ENCODE results near the gene HOXB5. TPM values are rescaled to one million over a fixed set of nuclear protein-coding genes. Genes with fewer than 3 reads are reported as not detected.
A peak's percentile ranks its signal among the peaks of the same experiment; 100 is the strongest.

HOXB5 gene
- total RNA-seq, 4 donors from 2014 or later, result 0.27 to 2.7 (median 1.4) TPM

- Histone ChIP-seq H3K4me1 (peaks cover 0 to 30% (median 0%) of the 10 kb centered on the region in 3 donors), H3K27ac (no peak overlapping the region), H3K9me3 (no peaks in the 10 kb centered on the region), H3K4me3 (no peak overlapping the region), H3K36me3 (no peaks in the 10 kb centered on the region), H3K27me3 (peaks cover 99% of the 10 kb centered on the region)
- peak; percentile 85 for ATAC-seq
- peak in 3 of 4 experiments; percentile 97 to 98 (median 98) for TF ChIP-seq CTCF (IDR thresholded peaks at IDR 0.05)
- peak; percentile 12 for TF ChIP-seq POLR2AphosphoS5 (IDR thresholded peaks at IDR 0.05)
- TF ChIP-seq POLR2A (IDR thresholded peaks at IDR 0.05), result no peak
- no peak for TF ChIP-seq EP300 (IDR thresholded peaks at IDR 0.05)
- 0 to 4% methylated on average over 6 to 19 of the region's 25 CpGs for WGBS, 2 donors (ENCODE audit: low coverage in 1 of 2)
These were observed 24.8 kb upstream of the HOXB5 start for GRCh38 chr17:48618256-48618896.

- Histone ChIP-seq H3K27me3 (peaks cover 99% of the 10 kb centered on the region), H3K4me3 (no peak overlapping the region), H3K4me1 (peaks cover 0 to 37% (median under 1%) of the 10 kb centered on the region in 3 donors), H3K36me3 (no peaks in the 10 kb centered on the region), H3K27ac (no peak overlapping the region), H3K9me3 (no peaks in the 10 kb centered on the region)
- no peak for TF ChIP-seq POLR2A (IDR thresholded peaks at IDR 0.05)
- TF ChIP-seq EP300 (IDR thresholded peaks at IDR 0.05), result no peak
- TF ChIP-seq CTCF (IDR thresholded peaks at IDR 0.05), result no peak
- TF ChIP-seq POLR2AphosphoS5 (IDR thresholded peaks at IDR 0.05), result no peak
- WGBS, 2 donors (ENCODE audit: low coverage in 1 of 2), result 6 to 7% methylated on average over 6 to 30 of the region's 43 CpGs
- no peak for ATAC-seq
These were observed 24.1 kb upstream of the HOXB5 start for GRCh38 chr17:48617471-48618255.

- Histone ChIP-seq H3K27me3 (peaks cover 99% of the 10 kb centered on the region), H3K27ac (no peak overlapping the region), H3K4me3 (no peak overlapping the region), H3K4me1 (peaks cover 0 to 45% (median 4%) of the 10 kb centered on the region in 3 donors), H3K9me3 (no peaks in the 10 kb centered on the region), H3K36me3 (no peaks in the 10 kb centered on the region)
- 17 to 26% methylated on average over 11 to 14 of the region's 15 CpGs for WGBS, 2 donors (ENCODE audit: low coverage in 1 of 2)
- no peak for ATAC-seq
- no peak for TF ChIP-seq POLR2AphosphoS5 (IDR thresholded peaks at IDR 0.05)
- no peak for TF ChIP-seq CTCF (IDR thresholded peaks at IDR 0.05)
- no peak for TF ChIP-seq POLR2A (IDR thresholded peaks at IDR 0.05)
- no peak for TF ChIP-seq EP300 (IDR thresholded peaks at IDR 0.05)
These were observed 23.3 kb upstream of the HOXB5 start for GRCh38 chr17:48616717-48617470.

- Histone ChIP-seq H3K4me1 (peaks cover 0 to 53% (median 4%) of the 10 kb centered on the region in 3 donors), H3K27ac (no peak overlapping the region), H3K36me3 (no peaks in the 10 kb centered on the region), H3K27me3 (peaks cover 99% of the 10 kb centered on the region), H3K9me3 (no peaks in the 10 kb centered on the region), H3K4me3 (no peak overlapping the region)
- 11 to 16% methylated on average over 7 to 16 of the region's 17 CpGs for WGBS, 2 donors (ENCODE audit: low coverage in 1 of 2)
- TF ChIP-seq POLR2AphosphoS5 (IDR thresholded peaks at IDR 0.05), result no peak
- TF ChIP-seq CTCF (IDR thresholded peaks at IDR 0.05), result no peak
- TF ChIP-seq EP300 (IDR thresholded peaks at IDR 0.05), result no peak
- no peak for TF ChIP-seq POLR2A (IDR thresholded peaks at IDR 0.05)
- ATAC-seq, result no peak
These were observed 22.6 kb upstream of the HOXB5 start for GRCh38 chr17:48615963-48616716.

All from gastroesophageal sphincter (tissue), 4 donors.